Naive thymus-derived CD4-positive, alpha-beta T cell (primary cell): ENCODE data around the gene UBAP2L. TPM values are rescaled to one million over a fixed set of nuclear protein-coding genes. Genes with fewer than 3 reads are reported as not detected.
A peak's percentile ranks its signal among the peaks of the same experiment; 100 is the strongest.

Experiments used
- ATAC-seq: fragments of 150-1000 bp; cut with Tn5 transposase; 2 replicates; pipeline ENCODE4 v1.10.0; 2021; ENCODE audit warnings: mild to moderate bottlenecking, moderate library complexity
- CTCF ChIA-PET: fragments of 350-600 bp; sonication (Branson Sonifier 250); formaldehyde crosslinking; loops from one replicate; lab custom pipeline; 2021; ENCODE audit warnings: antibody characterized with exemption; lab: Charles Lee
- POLR2A ChIA-PET: fragments of 350-600 bp; sonication (Branson Sonifier 250); formaldehyde crosslinking; loops from one replicate; lab custom pipeline; 2021; ENCODE audit warnings: antibody characterized with exemption, inconsistent platforms; lab: Charles Lee
- DNase-seq, 9 donors: peaks; one replicate each; pipeline versions ENCODE4 v3.0.0 to v3.0.0-alpha.2; 2020 to 2022; ENCODE audit warnings: mixed read lengths in 1 of 9
- H3K27ac ChIP-seq: one replicate; pipeline ENCODE4 v1.7.0; 2013; ENCODE audit warnings: mild to moderate bottlenecking, low read depth, low read length, moderate library complexity
- H3K27me3 ChIP-seq, 2 donors: one replicate each; pipeline ENCODE4 v1.7.0; 2013; ENCODE audit warnings: low read length in 2 of 2, mild to moderate bottlenecking in 2 of 2, moderate library complexity in 2 of 2; ENCODE audit not compliant: control insufficient read depth in 2 of 2, insufficient read depth in 2 of 2
- H3K36me3 ChIP-seq, 3 experiments: 1 replicate in 2 of 3; 2 replicates in 1 of 3; pipeline ENCODE4 v1.7.0; 2013; ENCODE audit warnings: low read length in 3 of 3, mild to moderate bottlenecking in 3 of 3, moderate library complexity in 1 of 3; ENCODE audit not compliant: insufficient read depth in 3 of 3, control insufficient read depth in 2 of 3
- H3K4me1 ChIP-seq, 2 donors: one replicate each; pipeline ENCODE4 v1.7.0; 2013; ENCODE audit warnings: low read length in 2 of 2, mild to moderate bottlenecking in 2 of 2, moderate library complexity in 1 of 2; ENCODE audit not compliant: control insufficient read depth in 2 of 2, insufficient read depth in 2 of 2
- H3K4me3 ChIP-seq: 2 replicates; pipeline ENCODE4 v1.7.0; 2013; ENCODE audit warnings: mild to moderate bottlenecking, low read length
- H3K9me3 ChIP-seq, 3 experiments: 1 replicate in 2 of 3; 2 replicates in 1 of 3; pipeline ENCODE4 v1.7.0; 2013; ENCODE audit warnings: low read length in 3 of 3; ENCODE audit not compliant: control insufficient read depth in 2 of 3
- H3K27ac Mint-ChIP-seq, 9 donors: one replicate each; pipeline ENCODE4 v1.8.0; 2020 to 2022; ENCODE audit warnings: mixed read lengths in 9 of 9, mild to moderate bottlenecking in 8 of 9, moderate library complexity in 5 of 9, inconsistent platforms in 2 of 9
- H3K27me3 Mint-ChIP-seq, 5 donors: one replicate each; pipeline ENCODE4 v1.8.0; 2021 to 2022; ENCODE audit warnings: mixed read lengths in 5 of 5, mild to moderate bottlenecking in 1 of 5
- H3K36me3 Mint-ChIP-seq, 5 donors: one replicate each; pipeline ENCODE4 v1.8.0; 2020 to 2022; ENCODE audit warnings: mixed read lengths in 5 of 5, mild to moderate bottlenecking in 3 of 5, inconsistent platforms in 1 of 5
- H3K4me1 Mint-ChIP-seq, 7 donors: one replicate each; pipeline ENCODE4 v1.8.0; 2020 to 2022; ENCODE audit warnings: mixed read lengths in 7 of 7, mild to moderate bottlenecking in 3 of 7, inconsistent platforms in 1 of 7
- H3K4me3 Mint-ChIP-seq, 10 donors: one replicate each; pipeline ENCODE4 v1.8.0; 2020 to 2022; ENCODE audit warnings: mild to moderate bottlenecking in 10 of 10, mixed read lengths in 10 of 10, moderate library complexity in 6 of 10, inconsistent platforms in 2 of 10
- H3K9me3 Mint-ChIP-seq, 11 donors: one replicate each; pipeline ENCODE4 v1.8.0; 2020 to 2022; ENCODE audit warnings: mixed read lengths in 11 of 11, mild to moderate bottlenecking in 4 of 11, inconsistent platforms in 1 of 11, moderate library complexity in 1 of 11
- intact Hi-C, 2 donors: fragments of 100-400 bp; cut with micrococcal nuclease; formaldehyde crosslinking; loops; one replicate each; pipeline ENCODE4 v1.15.1; 2023
- polyA plus RNA-seq, 2 donors: library from polyadenylated mRNA; unstranded; fragments of 300-500 nt; fragmentation: Illumina TruSeq; gene quantifications; one replicate each; pipeline ENCODE4 v1.2.3, GENCODE V29; 2021
- total RNA-seq, 6 experiments: library from RNA in 5 of 6; stranded (reverse) in 5 of 6; gene quantifications; 1 replicate in 5 of 6; 2 replicates in 1 of 6; pipeline ENCODE4 v1.2.3 and lab custom pipeline; 2021 to 2026

UBAP2L gene
- total and polyA plus RNA-seq, 7 experiments from 2014 or later, result 49.4 to 235 (median 186) TPM

- no peaks in the 10 kb centered on the region for H3K9me3 ChIP-seq
- DNase-seq (peak; percentile 84 to 94 (median 94)), ATAC-seq (peak; percentile 89)
- Mint-ChIP-seq H3K27me3 (peaks cover 0 to 7% (median 0%) of the 10 kb centered on the region in 5 donors), H3K4me3 (peak overlapping the region; percentile 98 to 100 (median 100)), H3K4me1 (peaks cover 44 to 49% (median 48%) of the 10 kb centered on the region in 7 donors), H3K27ac (peak overlapping the region; percentile 98 to 100 (median 99)), H3K9me3 (peaks cover 0 to 3% (median 0%) of the 10 kb centered on the region in 11 donors), H3K36me3 (peaks cover 0 to 29% (median 4%) of the 10 kb centered on the region in 5 donors)
- H3K36me3 ChIP-seq, result peaks cover 0 to 7% (median 0%) of the 10 kb centered on the region in 3 experiments
- H3K4me1 ChIP-seq, result peaks cover 25 to 44% of the 10 kb centered on the region in 2 donors
- POLR2A ChIA-PET, result interaction anchor here (1.3 to 10.3 kb wide), 4 partner anchors 9 to 192 kb away, joined by 3 to 115 read pairs (median 24); partner anchors contain the start of genes NUP210L and RPS27
- CTCF ChIA-PET, result interaction anchor here (0.6 to 1.3 kb wide), 2 partner anchors 25 to 648 kb away, joined by 4 to 5 read pairs; no protein-coding TSS in a partner anchor
- peak overlapping the region; percentile 93 for H3K4me3 ChIP-seq
- no peaks in the 10 kb centered on the region for H3K27me3 ChIP-seq
- peak overlapping the region; percentile 95 for H3K27ac ChIP-seq
- intact Hi-C loops, result loop anchor here (1.0 to 10.0 kb wide), 8 partner anchors 16 to 511 kb away; partner anchors contain the start of genes UBE2Q1 (in 2 of the 2), ILF2 (in 1 of the 2), RPS27 (in 1 of the 2) and UBAP2L (in 1 of the 2)
These were observed 37.5 kb upstream of the UBAP2L start for GRCh38 chr1:154183046-154183915.

- H3K27me3 ChIP-seq, result no peaks in the 10 kb centered on the region
These were observed 34.6 kb upstream of the UBAP2L start for GRCh38 chr1:154186177-154186576.

GRCh38 chr1:154186852-154187501 lies 33.8 kb upstream of the UBAP2L start:
- no peak overlapping the region for H3K27ac Mint-ChIP-seq

More at GRCh38 chr1:154186177-154186576, 34.6 kb upstream of the UBAP2L start:
- H3K36me3 Mint-ChIP-seq, result peaks cover 0 to 11% (median 4%) of the 10 kb centered on the region in 5 donors
- POLR2A ChIA-PET, result interaction anchor here (0.5 to 1.1 kb wide), 2 partner anchors 10 to 25 kb away, joined by 3 to 4 read pairs; no protein-coding TSS in a partner anchor
- Histone ChIP-seq H3K4me3 (no peak overlapping the region), H3K4me1 (peaks cover 0 to 18% of the 10 kb centered on the region in 2 donors), H3K9me3 (no peaks in the 10 kb centered on the region), H3K36me3 (peaks cover 0 to 7% (median 0%) of the 10 kb centered on the region in 3 experiments), H3K27ac (no peak overlapping the region)
- H3K4me1 Mint-ChIP-seq, result peaks cover 16 to 22% (median 20%) of the 10 kb centered on the region in 7 donors
- peaks cover 0 to 18% (median 0%) of the 10 kb centered on the region in 5 donors for H3K27me3 Mint-ChIP-seq
- CTCF ChIA-PET, result interaction anchor here (0.6 kb wide), 1 partner anchor 33 kb away, joined by 3 read pairs; no protein-coding TSS in a partner anchor
- peaks cover 0 to 3% (median 0%) of the 10 kb centered on the region in 11 donors for H3K9me3 Mint-ChIP-seq
- H3K4me3 Mint-ChIP-seq, result peak overlapping the region in 1 of 10 donors; percentile 72
- peak overlapping the region in 4 of 9 donors; percentile 1 to 66 (median 42) for H3K27ac Mint-ChIP-seq
- peak; percentile 41 to 68 (median 60) for DNase-seq
- intact Hi-C loops, result loop anchor here (1.0 to 10.0 kb wide), 3 partner anchors 86 to 369 kb away; partner anchors contain the start of genes HAX1 (in 2 of the 2) and UBE2Q1 (in 1 of the 2)
- peak; percentile 37 for ATAC-seq

GRCh38 chr1:154190550-154190949 lies 30.2 kb upstream of the UBAP2L start:
- H3K4me1 ChIP-seq, result no peaks in the 10 kb centered on the region
- Mint-ChIP-seq H3K27ac (no peak overlapping the region), H3K36me3 (no peaks in the 10 kb centered on the region), H3K27me3 (peaks cover 0 to 49% (median 12%) of the 10 kb centered on the region in 5 donors), H3K9me3 (no peaks in the 10 kb centered on the region), H3K4me1 (peaks cover 0 to 11% (median 0%) of the 10 kb centered on the region in 7 donors), H3K4me3 (no peak overlapping the region)
- H3K4me3 ChIP-seq, result no peak overlapping the region
- no peak for DNase-seq
- POLR2A ChIA-PET, result no interaction called here
- CTCF ChIA-PET, result no interaction called here
- ATAC-seq, result no peak
- no peak overlapping the region for H3K27ac ChIP-seq
- H3K27me3 ChIP-seq, result no peaks in the 10 kb centered on the region
- H3K9me3 ChIP-seq, result no peaks in the 10 kb centered on the region
- intact Hi-C loops, result no loop called here
- H3K36me3 ChIP-seq, result no peaks in the 10 kb centered on the region

More at GRCh38 chr1:154186852-154187501, 33.8 kb upstream of the UBAP2L start:
- Mint-ChIP-seq H3K9me3 (peaks cover 0 to 3% (median 0%) of the 10 kb centered on the region in 11 donors), H3K27me3 (peaks cover 0 to 26% (median under 1%) of the 10 kb centered on the region in 5 donors), H3K36me3 (peaks cover 0 to 4% (median 4%) of the 10 kb centered on the region in 5 donors), H3K4me3 (no peak overlapping the region), H3K4me1 (peaks cover 8 to 14% (median 12%) of the 10 kb centered on the region in 7 donors)
- Histone ChIP-seq H3K27me3 (no peaks in the 10 kb centered on the region), H3K4me1 (peaks cover 0 to 11% of the 10 kb centered on the region in 2 donors), H3K9me3 (no peaks in the 10 kb centered on the region), H3K4me3 (no peak overlapping the region), H3K27ac (no peak overlapping the region), H3K36me3 (peaks cover 0 to 7% (median 0%) of the 10 kb centered on the region in 3 experiments)
- ATAC-seq (no peak), DNase-seq (no peak)
- ChIA-PET CTCF (interaction anchor here (0.6 kb wide), 1 partner anchor 32 kb away, joined by 3 read pairs; no protein-coding TSS in a partner anchor), POLR2A (interaction anchor here (0.5 kb wide), 1 partner anchor 26 kb away, joined by 4 read pairs; no protein-coding TSS in a partner anchor)
- intact Hi-C loops, result loop anchor here (1.0 to 10.0 kb wide), 3 partner anchors 85 to 368 kb away; partner anchors contain the start of genes HAX1 (in 2 of the 2) and UBE2Q1 (in 1 of the 2)

- Mint-ChIP-seq H3K9me3 (no peaks in the 10 kb centered on the region), H3K27me3 (peaks cover 0 to 49% (median 12%) of the 10 kb centered on the region in 5 donors), H3K36me3 (no peaks in the 10 kb centered on the region), H3K4me3 (no peak within 1 kb of the TSS), H3K4me1 (peaks cover 0 to 4% (median 0%) of the 10 kb centered on the region in 7 donors), H3K27ac (peak within 1 kb of the TSS in 1 of 9 donors; percentile 36)
- no peak for ATAC-seq
- intact Hi-C loops, result no loop called here
- no peak within 1 kb of the TSS for H3K4me3 ChIP-seq
- H3K9me3 ChIP-seq, result no peaks in the 10 kb centered on the region
- no peaks in the 10 kb centered on the region for H3K27me3 ChIP-seq
- no peaks in the 10 kb centered on the region for H3K4me1 ChIP-seq
- no peaks in the 10 kb centered on the region for H3K36me3 ChIP-seq
- ChIA-PET CTCF (no interaction called here), POLR2A (interaction anchor here (0.8 to 1.0 kb wide), 3 partner anchors 10 to 80 kb away, joined by 3 read pairs; partner anchors contain the start of gene UBAP2L)
- no peak within 1 kb of the TSS for H3K27ac ChIP-seq
- DNase-seq, result no peak
These were observed 28.7 kb upstream of the UBAP2L start, which contains the start of gene TPM3 for GRCh38 chr1:154191990-154192461. TSS of gene TPM3 (minus strand) at chr1:154192100. CDS start at chr1:154192018, 82 bp downstream.
